ENCODE data around the gene DERL2. TPM values are rescaled to one million over a fixed set of nuclear protein-coding genes. Genes with fewer than 3 reads are reported as not detected.

The DERL2 gene
- total RNA-seq, 1 experiment from 2014 or later, result 56.7 TPM

- TF ChIP-seq CTCF (IDR thresholded peaks at IDR 0.05; ENCODE audit: unreplicated experiment), result no peak
These were observed 37.3 kb upstream of the DERL2 start for GRCh38 chr17:5523249-5523648.

GRCh38 chr17:5522476-5522875 is 36.5 kb upstream of the DERL2 start:
- CTCF ChIA-PET, result no interaction called here

More at GRCh38 chr17:5523249-5523648, 37.3 kb upstream of the DERL2 start:
- H3K27ac Mint-ChIP-seq (ENCODE audit: unreplicated experiment), result no peak overlapping the region
- H3K9me3 Mint-ChIP-seq (ENCODE audit: low read depth, unreplicated experiment), result peaks cover 1% of the 10 kb centered on the region
- no peak for DNase-seq
- no TSS peak for BruUV-seq (replicated peaks)
- intact Hi-C loops (cut with micrococcal nuclease; ENCODE audit: unreplicated experiment), result no loop called here
- CTCF ChIA-PET, result no interaction called here
- no peaks in the 10 kb centered on the region for H3K4me1 Mint-ChIP-seq (ENCODE audit: low read depth, unreplicated experiment)
- H3K36me3 Mint-ChIP-seq (ENCODE audit: insufficient read depth, unreplicated experiment), result no peaks in the 10 kb centered on the region
- peaks cover 60% of the 10 kb centered on the region for H3K27me3 Mint-ChIP-seq (ENCODE audit: unreplicated experiment)
- no peak overlapping the region for H3K4me3 Mint-ChIP-seq (ENCODE audit: low read depth, unreplicated experiment)

GRCh38 chr17:5516060-5516792 is 30.2 kb upstream of the DERL2 start:
- H3K9me3 Mint-ChIP-seq (ENCODE audit: low read depth, unreplicated experiment), result peaks cover 9% of the 10 kb centered on the region
- CTCF ChIA-PET, result no interaction called here
- peaks cover 50% of the 10 kb centered on the region for H3K27me3 Mint-ChIP-seq (ENCODE audit: unreplicated experiment)
- no peak overlapping the region for H3K27ac Mint-ChIP-seq (ENCODE audit: unreplicated experiment)
- H3K4me1 Mint-ChIP-seq (ENCODE audit: low read depth, unreplicated experiment), result peaks cover 13% of the 10 kb centered on the region
- BruUV-seq (replicated peaks), result no TSS peak
- TF ChIP-seq CTCF (IDR thresholded peaks at IDR 0.05; ENCODE audit: unreplicated experiment), result no peak
- intact Hi-C loops (cut with micrococcal nuclease; ENCODE audit: unreplicated experiment), result no loop called here
- no peak for DNase-seq
- H3K36me3 Mint-ChIP-seq (ENCODE audit: insufficient read depth, unreplicated experiment), result no peaks in the 10 kb centered on the region
- H3K4me3 Mint-ChIP-seq (ENCODE audit: low read depth, unreplicated experiment), result no peak overlapping the region

More at GRCh38 chr17:5522476-5522875, 36.5 kb upstream of the DERL2 start:
- H3K27me3 Mint-ChIP-seq (ENCODE audit: unreplicated experiment), result peaks cover 62% of the 10 kb centered on the region
- no peak overlapping the region for H3K4me3 Mint-ChIP-seq (ENCODE audit: low read depth, unreplicated experiment)
- H3K27ac Mint-ChIP-seq (ENCODE audit: unreplicated experiment), result no peak overlapping the region
- no peaks in the 10 kb centered on the region for H3K36me3 Mint-ChIP-seq (ENCODE audit: insufficient read depth, unreplicated experiment)
- DNase-seq, result no peak
- no TSS peak for BruUV-seq (replicated peaks)
- peaks cover 6% of the 10 kb centered on the region for H3K9me3 Mint-ChIP-seq (ENCODE audit: low read depth, unreplicated experiment)
- TF ChIP-seq CTCF (IDR thresholded peaks at IDR 0.05; ENCODE audit: unreplicated experiment), result no peak
- no peaks in the 10 kb centered on the region for H3K4me1 Mint-ChIP-seq (ENCODE audit: low read depth, unreplicated experiment)
- intact Hi-C loops (cut with micrococcal nuclease; ENCODE audit: unreplicated experiment), result no loop called here

- no TSS peak for BruUV-seq (replicated peaks)
- intact Hi-C loops (cut with micrococcal nuclease; ENCODE audit: unreplicated experiment), result no loop called here
- peaks cover 9% of the 10 kb centered on the region for H3K9me3 Mint-ChIP-seq (ENCODE audit: low read depth, unreplicated experiment)
These were observed 29.0 kb upstream of the DERL2 start for GRCh38 chr17:5514976-5515375.

More at GRCh38 chr17:5514976-5515375, 29.0 kb upstream of the DERL2 start:
- H3K36me3 Mint-ChIP-seq (ENCODE audit: insufficient read depth, unreplicated experiment), result no peaks in the 10 kb centered on the region
- peaks cover 13% of the 10 kb centered on the region for H3K4me1 Mint-ChIP-seq (ENCODE audit: low read depth, unreplicated experiment)
- TF ChIP-seq CTCF (IDR thresholded peaks at IDR 0.05; ENCODE audit: unreplicated experiment), result no peak
- H3K27ac Mint-ChIP-seq (ENCODE audit: unreplicated experiment), result no peak overlapping the region
- peaks cover 49% of the 10 kb centered on the region for H3K27me3 Mint-ChIP-seq (ENCODE audit: unreplicated experiment)
- H3K4me3 Mint-ChIP-seq (ENCODE audit: low read depth, unreplicated experiment), result no peak overlapping the region
- no peak for DNase-seq
- CTCF ChIA-PET, result no interaction called here
